OCI-M2 (cell line): ENCODE data around the gene SRD5A2.

ENCODE experiments used
- DNase-seq: peaks from one replicate; lab custom pipeline; 2025; ENCODE audit not compliant: unreplicated experiment; lab: John Stamatoyannopoulos, UW

SRD5A2 gene

GRCh38 chr2:31580321-31581117 lies at the start of gene SRD5A2:
Gene SRD5A2, minus strand, starts transcription at chr2:31580938. Its CDS starts 38 bp downstream, at chr2:31580900.
- no peak for DNase-seq

- no peak for DNase-seq
Measured at GRCh38 chr2:31606509-31606908, 25.8 kb upstream of the SRD5A2 start.

- DNase-seq = no peak
Measured at GRCh38 chr2:31598694-31599093, 18.0 kb upstream of the SRD5A2 start.

GRCh38 chr2:31586230-31586629 lies 5.5 kb upstream of the SRD5A2 start:
- no peak for DNase-seq

GRCh38 chr2:31581124-31581795 lies 522 bp upstream of the SRD5A2 start:
- DNase-seq = no peak

GRCh38 chr2:31579996-31580320 lies 780 bp downstream of the SRD5A2 start:
- DNase-seq = no peak

- DNase-seq = no peak
Measured at GRCh38 chr2:31578316-31578715, 2.4 kb downstream of the SRD5A2 start.

- no peak for DNase-seq
Measured at GRCh38 chr2:31577143-31577542, 3.6 kb downstream of the SRD5A2 start.

- no peak for DNase-seq
Measured at GRCh38 chr2:31568585-31569201, 12.0 kb downstream of the SRD5A2 start.

GRCh38 chr2:31567679-31568078 lies 13.1 kb downstream of the SRD5A2 start:
- no peak for DNase-seq

- DNase-seq = no peak
Measured at GRCh38 chr2:31563273-31563839, 17.4 kb downstream of the SRD5A2 start.

GRCh38 chr2:31561823-31562222 lies 18.9 kb downstream of the SRD5A2 start:
- DNase-seq = no peak

GRCh38 chr2:31558401-31559295 lies 22.1 kb downstream of the SRD5A2 start:
- DNase-seq = no peak

GRCh38 chr2:31556940-31557339 lies 23.8 kb downstream of the SRD5A2 start:
- no peak for DNase-seq

- DNase-seq = no peak
Measured at GRCh38 chr2:31555967-31556706, 24.6 kb downstream of the SRD5A2 start.

GRCh38 chr2:31553362-31553761 lies 27.4 kb downstream of the SRD5A2 start:
- DNase-seq = no peak

GRCh38 chr2:31547485-31547884 lies 33.3 kb downstream of the SRD5A2 start:
- DNase-seq = no peak

GRCh38 chr2:31541853-31542252 lies 38.9 kb downstream of the SRD5A2 start:
- DNase-seq = no peak

- no peak for DNase-seq
Measured at GRCh38 chr2:31539505-31539904, 41.2 kb downstream of the SRD5A2 start.

GRCh38 chr2:31535768-31536167 lies 45.0 kb downstream of the SRD5A2 start:
- DNase-seq = no peak
